ENCODE data around the gene SLC5A10. TPM values are rescaled to one million over a fixed set of nuclear protein-coding genes. Genes with fewer than 3 reads are reported as not detected.
"Not testable (repeated sequence)": the region's sequence is repeated elsewhere in the genome, so short reads cannot be mapped to it uniquely, and the experiment has no call there.

SLC5A10 gene
- total RNA-seq, 1 donor from 2014 or later = 0.13 TPM

GRCh38 chr17:19029740-19030139 lies 77.8 kb downstream of the SLC5A10 start:
- DNase-seq (ENCODE audit: low spot score); intact Hi-C loops (cut with DNase I): not testable (repeated sequence)

- DNase-seq (ENCODE audit: low spot score); intact Hi-C loops (cut with DNase I): not testable (repeated sequence)
Observed at GRCh38 chr17:19030771-19031449, 78.9 kb downstream of the SLC5A10 start.

GRCh38 chr17:19031729-19032128 lies 79.8 kb downstream of the SLC5A10 start:
- DNase-seq (ENCODE audit: low spot score) = peak; percentile 75
- intact Hi-C loops (cut with DNase I) = not testable (repeated sequence)

GRCh38 chr17:19032377-19032988 lies 80.5 kb downstream of the SLC5A10 start:
- DNase-seq (ENCODE audit: low spot score); intact Hi-C loops (cut with DNase I): not testable (repeated sequence)

GRCh38 chr17:19036186-19036585 lies 84.2 kb downstream of the SLC5A10 start:
- intact Hi-C loops (cut with DNase I) = not testable (repeated sequence)

GRCh38 chr17:19037547-19037946 lies 85.6 kb downstream of the SLC5A10 start:
- intact Hi-C loops (cut with DNase I); DNase-seq (ENCODE audit: low spot score): not testable (repeated sequence)

More at GRCh38 chr17:19036186-19036585, 84.2 kb downstream of the SLC5A10 start:
- not testable (repeated sequence) for DNase-seq (ENCODE audit: low spot score)

GRCh38 chr17:19038007-19038406 lies 86.0 kb downstream of the SLC5A10 start:
- intact Hi-C loops (cut with DNase I); DNase-seq (ENCODE audit: low spot score): not testable (repeated sequence)

GRCh38 chr17:19038730-19039129 lies 86.8 kb downstream of the SLC5A10 start:
- intact Hi-C loops (cut with DNase I); DNase-seq (ENCODE audit: low spot score): not testable (repeated sequence)

- DNase-seq (ENCODE audit: low spot score); intact Hi-C loops (cut with DNase I): not testable (repeated sequence)
Observed at GRCh38 chr17:19040350-19040749, 88.4 kb downstream of the SLC5A10 start.

GRCh38 chr17:19041871-19042270 lies 89.9 kb downstream of the SLC5A10 start:
- intact Hi-C loops (cut with DNase I); DNase-seq (ENCODE audit: low spot score): not testable (repeated sequence)

GRCh38 chr17:19042369-19042768 lies 90.4 kb downstream of the SLC5A10 start:
- intact Hi-C loops (cut with DNase I); DNase-seq (ENCODE audit: low spot score): not testable (repeated sequence)

GRCh38 chr17:19043032-19043431 lies 91.1 kb downstream of the SLC5A10 start:
- intact Hi-C loops (cut with DNase I); DNase-seq (ENCODE audit: low spot score): not testable (repeated sequence)

GRCh38 chr17:19044643-19045042 lies 92.7 kb downstream of the SLC5A10 start:
- DNase-seq (ENCODE audit: low spot score); intact Hi-C loops (cut with DNase I): not testable (repeated sequence)

GRCh38 chr17:19046782-19047375 lies 94.9 kb downstream of the SLC5A10 start, which contains the start of gene GRAP:
TSS of gene GRAP (minus strand) at chr17:19046957. CDS start at chr17:19046926, 31 bp downstream.
- DNase-seq (ENCODE audit: low spot score); intact Hi-C loops (cut with DNase I): not testable (repeated sequence)

GRCh38 chr17:19047510-19047909 lies 95.5 kb downstream of the SLC5A10 start:
- peak; percentile 51 for DNase-seq (ENCODE audit: low spot score)
- intact Hi-C loops (cut with DNase I) = not testable (repeated sequence)

GRCh38 chr17:19048826-19049225 lies 96.9 kb downstream of the SLC5A10 start:
- DNase-seq (ENCODE audit: low spot score) = peak; percentile 5
- intact Hi-C loops (cut with DNase I) = not testable (repeated sequence)

- intact Hi-C loops (cut with DNase I); DNase-seq (ENCODE audit: low spot score): not testable (repeated sequence)
Observed at GRCh38 chr17:19055447-19055846, 103.5 kb downstream of the SLC5A10 start.

- intact Hi-C loops (cut with DNase I) = not testable (repeated sequence)
- DNase-seq (ENCODE audit: low spot score) = peak; percentile 77
Observed at GRCh38 chr17:19062009-19062717, 110.2 kb downstream of the SLC5A10 start.

GRCh38 chr17:19062718-19063325 lies 110.9 kb downstream of the SLC5A10 start:
- intact Hi-C loops (cut with DNase I); DNase-seq (ENCODE audit: low spot score): not testable (repeated sequence)
